ENCODE results near the gene PRDX3. TPM values are rescaled to one million over a fixed set of nuclear protein-coding genes. Genes with fewer than 3 reads are reported as not detected.
A peak's percentile ranks its signal among the peaks of the same experiment; 100 is the strongest.

PRDX3 gene
- polyA plus RNA-seq, 1 of the 3 experiments (the other 2 are of a cell fraction): 193 TPM

- Histone ChIP-seq H4K20me1 (ENCODE audit: insufficient read depth) (no peaks in the 10 kb centered on the region), H3K9me3 (no peaks in the 10 kb centered on the region), H3K9ac (no peak overlapping the region), H2AFZ (ENCODE audit: low read depth) (peak overlapping the region; percentile 50; the same call in 1 of the 2 replicates), H3K36me3 (replicated peaks in 1 of 2; ENCODE audit: control insufficient read depth in 1 of 2, insufficient read depth in 2 of 2, low read length in 1 of 2) (no peaks in the 10 kb centered on the region), H3K4me2 (peak overlapping the region; percentile 45; the same call in 1 of the 2 replicates), H3K4me1 (ENCODE audit: control insufficient read depth in 1 of 2, insufficient read depth in 2 of 2, low read depth in 1 of 2, low read length in 1 of 2) (peaks cover 7 to 9% of the 10 kb centered on the region in 2 experiments; a peak in 2 of 4 replicates), H3K4me3 (ENCODE audit: low read depth in 2 of 2, low read length in 1 of 2) (no peak overlapping the region), H3K79me2 (ENCODE audit: insufficient read depth) (no peaks in the 10 kb centered on the region), H3K27me3 (ENCODE audit: insufficient read depth) (no peaks in the 10 kb centered on the region), H3F3A (replicated peaks; ENCODE audit: insufficient read depth) (peaks cover 15% of the 10 kb centered on the region), H3K27ac (ENCODE audit: low read depth in 2 of 2, low read length in 1 of 2) (no peak overlapping the region; a peak in 1 of 4 replicates), H3K9me2 (no peaks in the 10 kb centered on the region)
- no peak for TF ChIP-seq EZH2phosphoT487 (IDR thresholded peaks at IDR 0.05; ENCODE audit: borderline replicate concordance, low read depth)
- TF ChIP-seq FOSL2 (IDR thresholded peaks at IDR 0.05; ENCODE audit: borderline replicate concordance, low read depth): peak; percentile 33; the same call in 1 of the 2 replicates
- ChIA-PET POLR2A (interaction anchor here (0.7 kb wide), 1 partner anchor 167 kb away, joined by 3 read pairs; no protein-coding TSS in a partner anchor), CTCF (interaction anchor here (1.0 to 15.4 kb wide), 3 partner anchors 242 to 340 kb away, joined by 3 to 505 read pairs (median 8); partner anchors contain the start of gene RGS10)
- 59% methylated on average over 4 of the region's 4 CpGs for WGBS (ENCODE audit: low lambda C conversion rate)
- no peak for DNase-seq
Observed at GRCh38 chr10:119203006-119203405, 24.4 kb upstream of the PRDX3 start.

GRCh38 chr10:119201233-119201632, 22.6 kb upstream of the PRDX3 start:
- DNase-seq: no peak
- Histone ChIP-seq H3K4me2 (no peak overlapping the region), H3K9ac (no peak overlapping the region), H3K4me1 (ENCODE audit: control insufficient read depth in 1 of 2, insufficient read depth in 2 of 2, low read depth in 1 of 2, low read length in 1 of 2) (peaks cover 3 to 9% of the 10 kb centered on the region in 2 experiments; a peak in 2 of 4 replicates), H2AFZ (ENCODE audit: low read depth) (no peak overlapping the region), H3K27me3 (ENCODE audit: insufficient read depth) (no peaks in the 10 kb centered on the region), H3K4me3 (ENCODE audit: low read depth in 2 of 2, low read length in 1 of 2) (no peak overlapping the region), H3K79me2 (ENCODE audit: insufficient read depth) (no peaks in the 10 kb centered on the region), H3K9me3 (no peaks in the 10 kb centered on the region), H3K27ac (ENCODE audit: low read depth in 2 of 2, low read length in 1 of 2) (no peak overlapping the region), H4K20me1 (ENCODE audit: insufficient read depth) (no peaks in the 10 kb centered on the region), H3F3A (replicated peaks; ENCODE audit: insufficient read depth) (peaks cover 11% of the 10 kb centered on the region), H3K36me3 (replicated peaks in 1 of 2; ENCODE audit: control insufficient read depth in 1 of 2, insufficient read depth in 2 of 2, low read length in 1 of 2) (no peaks in the 10 kb centered on the region), H3K9me2 (no peaks in the 10 kb centered on the region)
- TF ChIP-seq MXI1 (IDR thresholded peaks at IDR 0.05; ENCODE audit: low read depth, low read length) (no peak), EZH2phosphoT487 (IDR thresholded peaks at IDR 0.05; ENCODE audit: borderline replicate concordance, low read depth) (no peak), RCOR1 (IDR thresholded peaks at IDR 0.05; ENCODE audit: low read length) (no peak), POLR2AphosphoS5 (IDR thresholded peaks at IDR 0.05; ENCODE audit: low read depth, low read length) (no peak), YY1 (IDR thresholded peaks at IDR 0.05; ENCODE audit: low read depth) (no peak), GATA2 (CRISPR knock-in tag; IDR thresholded peaks at IDR 0.05) (no peak), REST (IDR thresholded peaks at IDR 0.05; ENCODE audit: low read depth, low read length) (no peak), CHD2 (IDR thresholded peaks at IDR 0.05; ENCODE audit: low read length, partially characterized antibody) (no peak), RFX5 (IDR thresholded peaks at IDR 0.05; ENCODE audit: low read length) (no peak), TCF12 (IDR thresholded peaks at IDR 0.05) (no peak), MEF2A (IDR thresholded peaks at IDR 0.05; ENCODE audit: borderline replicate concordance, low read depth) (no peak), NRF1 (IDR thresholded peaks at IDR 0.05; ENCODE audit: low read depth, low read length) (no peak)
- TF ChIP-seq, protein P1, sequence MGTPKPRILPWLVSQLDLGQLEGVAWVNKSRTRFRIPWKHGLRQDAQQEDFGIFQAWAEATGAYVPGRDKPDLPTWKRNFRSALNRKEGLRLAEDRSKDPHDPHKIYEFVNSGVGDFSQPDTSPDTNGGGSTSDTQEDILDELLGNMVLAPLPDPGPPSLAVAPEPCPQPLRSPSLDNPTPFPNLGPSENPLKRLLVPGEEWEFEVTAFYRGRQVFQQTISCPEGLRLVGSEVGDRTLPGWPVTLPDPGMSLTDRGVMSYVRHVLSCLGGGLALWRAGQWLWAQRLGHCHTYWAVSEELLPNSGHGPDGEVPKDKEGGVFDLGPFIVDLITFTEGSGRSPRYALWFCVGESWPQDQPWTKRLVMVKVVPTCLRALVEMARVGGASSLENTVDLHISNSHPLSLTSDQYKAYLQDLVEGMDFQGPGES (IDR thresholded peaks at IDR 0.05; ENCODE audit: low read depth, low read length): no peak
- ChIA-PET POLR2A (no interaction called here), CTCF (interaction anchor here (1.1 to 15.4 kb wide), 6 partner anchors 8 to 341 kb away, joined by 4 to 505 read pairs (median 35); partner anchors contain the start of gene RGS10)
- 79% methylated on average over 1 of the region's 1 CpG for WGBS (ENCODE audit: low lambda C conversion rate)

Data from SK-N-SH (cell line).